GM12878 (cell line): ENCODE measurements around the gene SCAMP5. TPM values are rescaled to one million over a fixed set of nuclear protein-coding genes. Genes with fewer than 3 reads are reported as not detected.

Experiments
- BACH1 ChIP-seq: fragments of 450-650 bp; IDR thresholded peaks from 2 replicates; pipeline ENCODE4 v1.6.1; 2017; ENCODE audit warnings: mild to moderate bottlenecking, borderline replicate concordance
- DPF2 ChIP-seq: fragments of 450-650 bp; IDR thresholded peaks from 2 replicates; pipeline ENCODE4 v1.6.1; 2017; ENCODE audit warnings: mild to moderate bottlenecking
- EZH2 ChIP-seq: IDR thresholded peaks from 2 replicates; pipeline ENCODE4 v1.6.1; 2012; ENCODE audit warnings: low read depth, mild to moderate bottlenecking, control low read depth, inconsistent platforms, low read length, borderline replicate concordance; ENCODE audit not compliant: control insufficient read depth
- JUNB ChIP-seq: IDR thresholded peaks from 2 replicates; pipeline ENCODE4 v1.6.1; 2016; ENCODE audit warnings: antibody characterized with exemption, mild to moderate bottlenecking
- LARP7 ChIP-seq: fragments of 450-650 bp; IDR thresholded peaks from 2 replicates; pipeline ENCODE4 v1.6.1; 2017; ENCODE audit warnings: mild to moderate bottlenecking
- MYB ChIP-seq: fragments of 150-350 bp; IDR thresholded peaks from 2 replicates; pipeline ENCODE4 v1.6.1; 2014; ENCODE audit warnings: mild to moderate bottlenecking, low read depth, low read length, borderline replicate concordance
- RAD21 ChIP-seq: IDR thresholded peaks from 2 replicates; pipeline ENCODE4 v1.6.1; 2011; ENCODE audit warnings: mild to moderate bottlenecking, low read depth, low read length, moderate library complexity; ENCODE audit not compliant: insufficient read depth
- TBL1XR1 ChIP-seq: IDR thresholded peaks from 2 replicates; pipeline ENCODE4 v1.6.1; 2012; ENCODE audit warnings: low read depth, low read length, improper control_type of control experiment
- TCF3 ChIP-seq: IDR thresholded peaks from 2 replicates; pipeline ENCODE4 v1.6.1; 2012; ENCODE audit warnings: low read depth, mild to moderate bottlenecking, low read length, borderline replicate concordance; ENCODE audit not compliant: insufficient read depth
- polyA plus RNA-seq, 11 experiments: library from polyadenylated mRNA; depleted of rRNA in 4 of 11; unstranded in 6 of 11; stranded (reverse) in 5 of 11; fragments of >200 nt; fragmentation: Nextera tagmentation in 4 of 11; fragmentation: Illumina TruSeq in 1 of 11; extraction: Ambion mirVana in 4 of 11; extraction: Trizol in 1 of 11; gene quantifications; 1 replicate in 1 of 11; 2 replicates in 10 of 11; pipeline versions ENCODE4 v1.2.1 to v1.2.3, GENCODE V29; 2011 to 2016; ENCODE audit warnings: inconsistent platforms in 2 of 11, missing spikeins in 2 of 11, low read depth in 1 of 11
- total RNA-seq, 4 experiments: library from RNA; depleted of rRNA in 3 of 4; stranded (reverse); fragments of >200 nt in 3 of 4; fragmentation: Illumina TruSeq in 1 of 4; extraction: Trizol in 1 of 4; gene quantifications; 2 replicates each; pipeline versions ENCODE4 v1.2.1 to v1.2.3, GENCODE V29; 2013 to 2021
- TF ChIP-seq, protein P1 (sequence below): fragments of 450-650 bp; IDR thresholded peaks from 2 replicates; pipeline ENCODE4 v1.6.1; 2016; ENCODE audit warnings: mild to moderate bottlenecking
- TF ChIP-seq, protein P2 (sequence below): fragments of 450-650 bp; IDR thresholded peaks from 2 replicates; pipeline ENCODE4 v1.6.1; 2018; ENCODE audit warnings: borderline replicate concordance, mild to moderate bottlenecking; ENCODE audit not compliant: partially characterized antibody
- TF ChIP-seq, protein P3 (sequence below): fragments of 450-650 bp; IDR thresholded peaks from 2 replicates; pipeline ENCODE4 v1.6.1; 2017; ENCODE audit warnings: mild to moderate bottlenecking
- TF ChIP-seq, protein P4 (sequence below): fragments of 450-650 bp; IDR thresholded peaks from 2 replicates; pipeline ENCODE4 v1.6.1; 2014; ENCODE audit warnings: mild to moderate bottlenecking
- TF ChIP-seq, protein P5 (sequence below): fragments of 450-650 bp; IDR thresholded peaks from 2 replicates; pipeline ENCODE4 v1.6.1; 2017; ENCODE audit warnings: low read depth, mild to moderate bottlenecking, moderate library complexity

The SCAMP5 gene
- total and polyA plus RNA-seq, 10 of the 15 experiments (the other 5 are each of a cell fraction or from before 2014, with no cell fraction given): 1.6 to 41.6 (median 16.9) TPM

DNA sequence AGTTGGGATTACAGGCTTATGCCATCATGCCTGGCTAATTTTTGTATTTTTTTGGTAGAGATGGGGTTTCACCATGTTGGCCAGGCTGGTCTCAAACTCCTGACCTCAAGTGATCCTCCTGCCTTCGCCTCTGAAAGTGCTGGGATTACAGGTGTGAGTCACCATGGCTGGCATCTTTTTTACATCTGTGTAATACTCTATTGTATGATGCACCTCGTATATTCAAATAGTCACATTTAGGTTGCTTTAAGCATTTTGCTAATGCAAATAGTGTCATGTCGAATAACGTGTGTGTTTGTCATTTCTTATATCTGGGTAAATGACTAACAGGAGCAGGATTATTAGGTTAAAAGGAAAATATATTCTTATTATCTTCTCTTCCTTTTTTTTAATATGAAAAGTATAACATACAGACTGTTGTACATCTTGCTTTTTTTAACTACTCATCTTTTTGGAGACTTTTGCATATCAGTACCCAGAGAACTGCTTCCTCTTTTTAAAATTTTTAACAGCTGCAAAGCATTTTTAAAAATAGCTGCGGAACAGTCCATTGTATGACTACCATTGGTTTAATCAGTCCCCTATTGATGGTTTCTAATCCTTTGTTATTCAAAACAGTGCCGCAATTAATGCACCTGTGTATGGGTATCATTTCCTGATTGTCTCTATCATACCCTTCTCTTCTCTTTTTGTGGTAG lies 13.4 kb downstream of the SCAMP5 start (continued):
- TF ChIP-seq, protein P1, sequence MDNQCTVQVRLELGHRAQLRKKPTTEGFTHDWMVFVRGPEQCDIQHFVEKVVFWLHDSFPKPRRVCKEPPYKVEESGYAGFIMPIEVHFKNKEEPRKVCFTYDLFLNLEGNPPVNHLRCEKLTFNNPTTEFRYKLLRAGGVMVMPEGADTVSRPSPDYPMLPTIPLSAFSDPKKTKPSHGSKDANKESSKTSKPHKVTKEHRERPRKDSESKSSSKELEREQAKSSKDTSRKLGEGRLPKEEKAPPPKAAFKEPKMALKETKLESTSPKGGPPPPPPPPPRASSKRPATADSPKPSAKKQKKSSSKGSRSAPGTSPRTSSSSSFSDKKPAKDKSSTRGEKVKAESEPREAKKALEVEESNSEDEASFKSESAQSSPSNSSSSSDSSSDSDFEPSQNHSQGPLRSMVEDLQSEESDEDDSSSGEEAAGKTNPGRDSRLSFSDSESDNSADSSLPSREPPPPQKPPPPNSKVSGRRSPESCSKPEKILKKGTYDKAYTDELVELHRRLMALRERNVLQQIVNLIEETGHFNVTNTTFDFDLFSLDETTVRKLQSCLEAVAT: no peak
- TF ChIP-seq RAD21 (no peak), BACH1 (no peak), LARP7 (no peak), TBL1XR1 (no peak), MYB (no peak), DPF2 (no peak; the same call in none of the 2 replicates), JUNB (peak; percentile 27; the same call in 1 of the 2 replicates), TCF3 (peak; percentile 66; the same call in 1 of the 2 replicates), EZH2 (no peak)
- TF ChIP-seq, protein P2, sequence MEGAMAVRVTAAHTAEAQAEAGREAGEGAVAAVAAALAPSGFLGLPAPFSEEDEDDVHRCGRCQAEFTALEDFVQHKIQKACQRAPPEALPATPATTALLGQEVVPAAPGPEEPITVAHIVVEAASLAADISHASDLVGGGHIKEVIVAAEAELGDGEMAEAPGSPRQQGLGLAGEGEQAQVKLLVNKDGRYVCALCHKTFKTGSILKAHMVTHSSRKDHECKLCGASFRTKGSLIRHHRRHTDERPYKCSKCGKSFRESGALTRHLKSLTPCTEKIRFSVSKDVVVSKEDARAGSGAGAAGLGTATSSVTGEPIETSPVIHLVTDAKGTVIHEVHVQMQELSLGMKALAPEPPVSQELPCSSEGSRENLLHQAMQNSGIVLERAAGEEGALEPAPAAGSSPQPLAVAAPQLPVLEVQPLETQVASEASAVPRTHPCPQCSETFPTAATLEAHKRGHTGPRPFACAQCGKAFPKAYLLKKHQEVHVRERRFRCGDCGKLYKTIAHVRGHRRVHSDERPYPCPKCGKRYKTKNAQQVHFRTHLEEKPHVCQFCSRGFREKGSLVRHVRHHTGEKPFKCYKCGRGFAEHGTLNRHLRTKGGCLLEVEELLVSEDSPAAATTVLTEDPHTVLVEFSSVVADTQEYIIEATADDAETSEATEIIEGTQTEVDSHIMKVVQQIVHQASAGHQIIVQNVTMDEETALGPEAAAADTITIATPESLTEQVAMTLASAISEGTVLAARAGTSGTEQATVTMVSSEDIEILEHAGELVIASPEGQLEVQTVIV: no peak
- TF ChIP-seq, protein P3, sequence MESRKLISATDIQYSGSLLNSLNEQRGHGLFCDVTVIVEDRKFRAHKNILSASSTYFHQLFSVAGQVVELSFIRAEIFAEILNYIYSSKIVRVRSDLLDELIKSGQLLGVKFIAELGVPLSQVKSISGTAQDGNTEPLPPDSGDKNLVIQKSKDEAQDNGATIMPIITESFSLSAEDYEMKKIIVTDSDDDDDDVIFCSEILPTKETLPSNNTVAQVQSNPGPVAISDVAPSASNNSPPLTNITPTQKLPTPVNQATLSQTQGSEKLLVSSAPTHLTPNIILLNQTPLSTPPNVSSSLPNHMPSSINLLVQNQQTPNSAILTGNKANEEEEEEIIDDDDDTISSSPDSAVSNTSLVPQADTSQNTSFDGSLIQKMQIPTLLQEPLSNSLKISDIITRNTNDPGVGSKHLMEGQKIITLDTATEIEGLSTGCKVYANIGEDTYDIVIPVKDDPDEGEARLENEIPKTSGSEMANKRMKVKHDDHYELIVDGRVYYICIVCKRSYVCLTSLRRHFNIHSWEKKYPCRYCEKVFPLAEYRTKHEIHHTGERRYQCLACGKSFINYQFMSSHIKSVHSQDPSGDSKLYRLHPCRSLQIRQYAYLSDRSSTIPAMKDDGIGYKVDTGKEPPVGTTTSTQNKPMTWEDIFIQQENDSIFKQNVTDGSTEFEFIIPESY: no peak
- TF ChIP-seq, protein P4, sequence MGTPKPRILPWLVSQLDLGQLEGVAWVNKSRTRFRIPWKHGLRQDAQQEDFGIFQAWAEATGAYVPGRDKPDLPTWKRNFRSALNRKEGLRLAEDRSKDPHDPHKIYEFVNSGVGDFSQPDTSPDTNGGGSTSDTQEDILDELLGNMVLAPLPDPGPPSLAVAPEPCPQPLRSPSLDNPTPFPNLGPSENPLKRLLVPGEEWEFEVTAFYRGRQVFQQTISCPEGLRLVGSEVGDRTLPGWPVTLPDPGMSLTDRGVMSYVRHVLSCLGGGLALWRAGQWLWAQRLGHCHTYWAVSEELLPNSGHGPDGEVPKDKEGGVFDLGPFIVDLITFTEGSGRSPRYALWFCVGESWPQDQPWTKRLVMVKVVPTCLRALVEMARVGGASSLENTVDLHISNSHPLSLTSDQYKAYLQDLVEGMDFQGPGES: no peak
- TF ChIP-seq, protein P5, sequence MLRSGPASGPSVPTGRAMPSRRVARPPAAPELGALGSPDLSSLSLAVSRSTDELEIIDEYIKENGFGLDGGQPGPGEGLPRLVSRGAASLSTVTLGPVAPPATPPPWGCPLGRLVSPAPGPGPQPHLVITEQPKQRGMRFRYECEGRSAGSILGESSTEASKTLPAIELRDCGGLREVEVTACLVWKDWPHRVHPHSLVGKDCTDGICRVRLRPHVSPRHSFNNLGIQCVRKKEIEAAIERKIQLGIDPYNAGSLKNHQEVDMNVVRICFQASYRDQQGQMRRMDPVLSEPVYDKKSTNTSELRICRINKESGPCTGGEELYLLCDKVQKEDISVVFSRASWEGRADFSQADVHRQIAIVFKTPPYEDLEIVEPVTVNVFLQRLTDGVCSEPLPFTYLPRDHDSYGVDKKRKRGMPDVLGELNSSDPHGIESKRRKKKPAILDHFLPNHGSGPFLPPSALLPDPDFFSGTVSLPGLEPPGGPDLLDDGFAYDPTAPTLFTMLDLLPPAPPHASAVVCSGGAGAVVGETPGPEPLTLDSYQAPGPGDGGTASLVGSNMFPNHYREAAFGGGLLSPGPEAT: no peak; the same call in 1 of the 2 replicates
